Right forelimb (tissue), 1 donor: ENCODE data around the gene RGS7.
A peak's percentile ranks its signal among the peaks of the same experiment; 100 is the strongest.

Experiments
- DNase-seq: peaks from one replicate; pipeline ENCODE4 v3.0.0-alpha.2; 2018

Gene RGS7

GRCh38 chr1:241356519-241357365 is at the start of gene RGS7:
Gene RGS7, minus strand, starts transcription at chr1:241357205.
- peak; percentile 74 for DNase-seq

- no peak for DNase-seq
Measured at GRCh38 chr1:241406421-241406820, 49.4 kb upstream of the RGS7 start.

GRCh38 chr1:241401156-241401555 is 44.2 kb upstream of the RGS7 start:
- no peak for DNase-seq

GRCh38 chr1:241396747-241397681 is 40.0 kb upstream of the RGS7 start:
- no peak for DNase-seq

GRCh38 chr1:241391926-241392710 is 35.1 kb upstream of the RGS7 start:
- DNase-seq: no peak

GRCh38 chr1:241390526-241390925 is 33.5 kb upstream of the RGS7 start:
- DNase-seq: no peak

GRCh38 chr1:241389400-241389799 is 32.4 kb upstream of the RGS7 start:
- DNase-seq: no peak

GRCh38 chr1:241387216-241387615 is 30.2 kb upstream of the RGS7 start:
- no peak for DNase-seq

GRCh38 chr1:241376701-241377100 is 19.7 kb upstream of the RGS7 start:
- no peak for DNase-seq

- DNase-seq: no peak
Measured at GRCh38 chr1:241375886-241376285, 18.9 kb upstream of the RGS7 start.

- no peak for DNase-seq
Measured at GRCh38 chr1:241366196-241366595, 9.2 kb upstream of the RGS7 start.

GRCh38 chr1:241362350-241362749 is 5.3 kb upstream of the RGS7 start:
- DNase-seq: no peak

- DNase-seq: no peak
Measured at GRCh38 chr1:241357366-241358340, 648 bp upstream of the RGS7 start.

- no peak for DNase-seq
Measured at GRCh38 chr1:241356187-241356518, 852 bp downstream of the RGS7 start.

- DNase-seq: no peak
Measured at GRCh38 chr1:241355311-241356010, 1.5 kb downstream of the RGS7 start.

- no peak for DNase-seq
Measured at GRCh38 chr1:241352401-241352800, 4.6 kb downstream of the RGS7 start.

GRCh38 chr1:241351841-241352240 is 5.2 kb downstream of the RGS7 start:
- no peak for DNase-seq

- no peak for DNase-seq
Measured at GRCh38 chr1:241343956-241344355, 13.0 kb downstream of the RGS7 start.

- no peak for DNase-seq
Measured at GRCh38 chr1:241336335-241336734, 20.7 kb downstream of the RGS7 start.

- DNase-seq: no peak
Measured at GRCh38 chr1:241332987-241333386, 24.0 kb downstream of the RGS7 start.

- DNase-seq: no peak
Measured at GRCh38 chr1:241332037-241332409, 25.0 kb downstream of the RGS7 start.
